Globus pallidus (tissue), 1 donor: ENCODE data around the gene TMEM95.
A peak's percentile ranks its signal among the peaks of the same experiment; 100 is the strongest.
"Not testable (repeated sequence)": the region's sequence is repeated elsewhere in the genome, so short reads cannot be mapped to it uniquely, and the experiment has no call there.

Experiments
- DNase-seq: peaks from one replicate; pipeline ENCODE4 v3.0.0-alpha.2; 2015; ENCODE audit warnings: low spot score

Gene TMEM95

GRCh38 chr17:7323731-7324437, 31.1 kb upstream of the TMEM95 start:
- no peak for DNase-seq

GRCh38 chr17:7324438-7324779, 30.5 kb upstream of the TMEM95 start:
- DNase-seq = no peak

DNA sequence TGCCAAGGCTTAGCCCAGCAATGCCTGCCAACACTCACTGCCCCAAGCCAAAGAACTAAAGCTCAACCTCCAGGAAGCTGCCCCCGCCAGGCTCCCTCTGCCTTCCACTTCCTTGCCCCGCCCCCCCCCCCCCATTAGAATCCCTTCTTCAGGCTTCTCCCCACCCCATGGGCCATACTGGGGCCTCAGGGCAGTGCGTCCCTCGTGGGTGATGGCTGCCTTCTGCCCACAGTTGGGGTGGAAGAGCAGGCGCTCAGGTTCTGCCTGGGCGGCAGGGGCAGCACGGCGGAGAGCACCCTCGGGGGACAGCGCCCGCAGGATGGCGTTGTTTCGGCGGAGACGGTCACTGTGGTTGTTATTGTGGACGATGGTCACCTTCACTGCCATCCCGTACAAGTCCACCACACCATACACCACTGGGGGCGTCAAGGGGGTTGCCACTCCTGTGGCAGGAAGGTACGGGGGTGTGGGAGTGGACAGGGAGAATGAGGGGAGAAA, 29.9 kb upstream of the TMEM95 start:
- DNase-seq = no peak

- no peak for DNase-seq
These were observed 28.8 kb upstream of the TMEM95 start for GRCh38 chr17:7326186-7326585.

DNA sequence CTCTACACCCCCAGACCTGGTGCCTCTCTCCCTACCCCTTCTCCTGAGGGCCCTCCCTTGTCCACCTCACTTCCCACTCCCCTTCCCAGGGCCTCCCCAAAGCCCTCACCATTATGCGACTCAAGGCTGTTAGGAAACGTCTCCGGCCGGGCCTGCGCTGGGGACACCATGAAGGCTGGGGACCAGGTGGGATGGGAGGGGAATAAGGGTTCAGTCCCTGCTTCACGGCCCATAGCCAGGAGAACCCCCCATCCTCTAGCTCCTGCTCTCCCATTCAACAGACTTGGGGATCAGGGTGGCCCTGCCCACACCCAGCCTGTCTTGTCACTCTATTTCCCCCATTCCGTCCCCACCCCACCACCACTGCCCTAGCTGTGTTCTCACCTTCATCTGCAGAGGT, 27.9 kb upstream of the TMEM95 start:
- no peak for DNase-seq

GRCh38 chr17:7327501-7327900, 27.5 kb upstream of the TMEM95 start:
- no peak for DNase-seq

- DNase-seq = no peak
These were observed 26.9 kb upstream of the TMEM95 start for GRCh38 chr17:7328009-7328408.

GRCh38 chr17:7328840-7329373, 26.0 kb upstream of the TMEM95 start, which contains the start of gene NEURL4:
Gene NEURL4, minus strand, starts transcription at chr17:7329335. Its CDS starts 23 bp downstream, at chr17:7329312.
- DNase-seq = no peak

DNA sequence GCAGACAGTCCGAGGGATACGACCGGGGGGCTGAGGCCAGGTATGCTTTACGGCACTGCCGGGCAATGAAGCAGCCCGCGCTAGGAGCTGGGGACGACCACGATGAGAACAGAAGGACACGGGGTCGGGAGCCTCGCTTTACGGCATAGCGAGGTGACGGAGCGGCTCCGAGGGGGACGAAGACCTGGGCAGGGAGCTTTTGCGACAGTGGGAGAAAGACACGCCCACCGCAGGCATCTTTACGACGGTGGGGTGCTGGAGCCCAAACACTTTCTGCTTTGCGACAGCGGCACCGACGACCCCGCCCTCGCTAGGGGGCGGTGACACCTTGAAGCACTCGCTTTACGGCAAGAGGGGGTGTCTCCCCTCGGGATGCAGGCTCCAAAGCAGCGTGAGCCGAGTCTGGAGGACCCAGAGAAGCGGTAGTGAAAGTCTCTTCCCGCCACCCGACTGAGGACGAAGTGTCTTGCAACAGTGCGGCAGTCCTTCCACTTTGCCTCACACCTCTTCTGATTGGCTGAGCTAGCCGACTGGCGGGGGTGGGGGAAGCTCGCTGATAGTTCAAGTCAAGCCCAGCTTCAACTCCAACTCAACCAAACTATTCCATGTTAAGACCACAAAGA, 25.5 kb upstream of the TMEM95 start:
- DNase-seq = peak; percentile 98

- DNase-seq = no peak
These were observed 24.8 kb upstream of the TMEM95 start for GRCh38 chr17:7329997-7330637.

DNA sequence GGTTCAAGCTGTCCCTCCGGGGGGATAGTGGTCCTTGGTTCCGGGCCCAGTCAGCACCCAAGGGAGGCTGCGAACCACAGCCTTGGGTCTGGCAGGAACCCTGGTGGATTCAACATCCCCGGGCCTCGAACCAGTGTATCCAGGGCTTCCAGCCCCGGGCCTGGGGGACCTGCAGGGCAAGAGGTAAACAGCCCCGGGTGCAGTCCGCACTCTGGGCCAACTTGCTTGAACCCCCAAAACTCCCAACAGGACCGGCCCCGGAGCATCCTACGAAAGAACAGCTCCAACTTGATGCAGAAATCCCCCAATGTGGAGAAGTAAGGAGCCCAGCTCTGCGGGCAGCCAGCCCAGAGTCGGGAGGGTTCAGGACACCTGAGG, 24.3 kb upstream of the TMEM95 start:
- no peak for DNase-seq

DNA sequence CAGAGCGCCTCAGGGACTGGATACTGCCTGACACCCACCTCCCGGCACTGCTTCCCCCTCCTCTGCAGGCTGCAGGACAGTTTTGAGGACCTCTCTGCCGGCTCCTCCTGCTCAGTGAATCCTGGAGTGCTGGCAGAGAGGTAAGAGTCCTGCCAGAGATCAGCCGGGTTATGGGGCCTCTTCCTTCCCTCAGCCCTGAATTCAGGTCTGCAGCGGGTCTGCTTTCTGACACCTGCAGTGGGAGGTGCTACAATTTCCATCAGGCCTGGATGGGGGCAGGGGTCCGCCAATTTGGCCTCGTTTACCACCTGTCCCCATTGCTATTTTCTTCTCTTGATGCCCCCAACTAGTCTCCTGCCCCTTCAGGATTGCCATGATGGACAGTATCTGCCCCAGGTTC, 22.8 kb upstream of the TMEM95 start:
- no peak for DNase-seq

DNA sequence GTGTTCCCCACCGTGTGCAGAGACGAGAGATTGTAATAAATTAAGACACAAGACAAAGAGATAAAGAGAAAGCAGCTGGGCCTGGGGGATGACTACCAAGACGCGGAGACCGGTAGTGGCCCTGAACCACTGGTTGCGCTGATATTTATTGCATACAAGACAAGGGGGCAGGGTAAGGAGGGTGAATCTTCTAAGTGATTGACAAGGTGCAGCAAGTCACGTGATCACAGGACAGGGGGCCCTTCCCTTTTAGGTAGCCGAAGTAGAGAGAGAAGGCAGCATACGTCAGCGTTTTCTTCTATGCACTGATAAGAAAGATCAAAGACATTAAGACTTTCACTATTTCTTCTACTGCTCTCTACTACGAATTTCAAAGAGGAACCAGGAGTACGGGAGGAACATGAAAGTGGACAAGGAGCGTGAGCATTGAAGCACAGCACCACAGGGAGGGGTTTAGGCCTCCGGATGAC, 22.3 kb upstream of the TMEM95 start:
- not testable (repeated sequence) for DNase-seq

DNA sequence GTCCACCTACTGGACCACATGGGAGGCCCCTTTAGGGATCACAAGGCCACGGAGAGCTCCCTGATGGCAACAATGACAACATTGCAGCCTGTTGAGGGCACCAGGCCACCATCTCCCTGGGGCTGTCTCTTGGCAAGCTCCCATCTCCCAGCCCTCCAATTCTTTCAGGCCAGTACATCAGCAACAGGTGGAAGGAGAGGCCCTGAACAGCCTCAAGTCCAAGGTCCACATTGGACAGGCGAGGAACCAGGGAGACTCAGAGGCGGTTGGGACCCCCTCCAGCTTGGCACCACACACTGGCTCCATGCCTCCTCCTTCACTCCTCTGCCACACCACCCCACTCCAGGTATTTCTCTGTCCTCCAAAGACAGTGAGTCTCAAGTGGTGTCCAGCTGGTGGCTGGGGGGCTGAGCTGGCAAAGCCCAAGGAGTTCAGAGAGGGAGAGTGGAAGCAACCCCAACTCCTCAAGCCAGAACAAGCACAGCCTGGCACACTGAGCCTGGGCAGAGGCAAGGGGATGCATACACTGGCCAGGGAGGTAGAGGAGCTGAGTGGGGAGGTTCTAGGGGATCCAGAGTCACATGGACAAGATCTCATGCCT, 19.9 kb upstream of the TMEM95 start:
- no peak for DNase-seq

GRCh38 chr17:7335765-7336164, 19.2 kb upstream of the TMEM95 start:
- DNase-seq = not testable (repeated sequence)

GRCh38 chr17:7336240-7337175, 18.4 kb upstream of the TMEM95 start, which contains the start of gene ACAP1:
Gene ACAP1, plus strand, starts transcription at chr17:7336529. Its CDS starts 206 bp downstream, at chr17:7336735.
- no peak for DNase-seq

DNA sequence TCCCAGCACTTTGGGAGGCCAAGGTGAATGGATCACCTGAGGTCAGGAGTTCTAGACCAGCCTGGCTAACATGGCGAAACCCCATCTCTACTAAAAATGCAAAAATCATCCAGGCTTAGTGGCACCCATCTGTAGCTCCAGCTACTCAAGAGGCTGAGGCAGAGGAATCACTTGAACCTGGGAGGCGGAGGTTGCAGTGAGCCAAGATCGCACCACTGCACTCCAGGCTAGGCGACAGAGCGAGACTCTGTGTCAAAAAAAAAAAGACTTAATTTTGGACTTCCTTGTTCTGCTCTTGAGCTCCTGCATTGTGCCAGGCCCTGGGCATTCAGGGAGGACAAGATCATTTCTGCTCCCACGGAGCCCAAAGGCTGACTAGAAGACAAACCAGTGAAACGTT, 17.4 kb upstream of the TMEM95 start:
- DNase-seq = not testable (repeated sequence)

DNA sequence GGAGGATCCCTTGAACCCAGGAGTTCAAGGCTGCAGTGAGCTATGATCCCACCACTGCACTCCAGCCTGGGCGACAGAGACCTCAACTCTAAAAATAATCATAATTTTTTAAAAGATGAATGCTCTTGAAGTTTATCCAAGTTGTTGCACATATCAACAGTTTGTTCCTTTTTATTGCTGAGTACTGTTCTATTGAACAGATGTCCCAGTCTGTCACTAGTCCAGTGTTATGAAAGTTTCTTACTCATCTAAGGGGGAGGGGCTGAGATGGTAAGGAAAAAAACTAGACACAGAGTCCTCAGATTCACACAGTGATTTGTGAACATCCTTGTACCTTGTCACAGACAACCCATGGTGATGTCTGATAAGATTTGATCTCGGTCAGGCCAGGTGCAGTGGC, 14.8 kb upstream of the TMEM95 start:
- DNase-seq = no peak

DNA sequence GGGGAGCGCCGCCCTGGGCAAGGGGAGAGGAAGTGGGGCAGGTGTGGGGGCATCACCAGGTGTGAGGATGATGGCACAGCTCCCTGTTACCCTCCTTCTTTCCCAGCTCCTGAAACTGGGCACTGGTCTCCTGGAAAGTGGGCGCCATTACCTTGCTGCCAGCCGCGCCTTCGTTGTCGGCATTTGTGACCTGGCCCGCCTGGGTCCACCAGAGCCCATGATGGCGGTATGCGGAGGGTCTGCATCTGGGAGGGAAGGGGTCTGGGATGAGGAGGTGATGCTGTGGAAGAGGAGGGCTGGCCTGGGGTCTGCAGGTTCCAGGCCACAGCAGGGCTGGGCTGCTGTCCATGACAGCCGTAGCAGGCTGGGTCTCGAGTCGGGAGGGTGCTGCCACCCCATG, 13.1 kb upstream of the TMEM95 start:
- DNase-seq = no peak

GRCh38 chr17:7343250-7343649, 11.7 kb upstream of the TMEM95 start:
- no peak for DNase-seq
